PC-3 (cell line): ENCODE results near the gene GIGYF2. TPM values are rescaled to one million over a fixed set of nuclear protein-coding genes. Genes with fewer than 3 reads are reported as not detected.

Experiments
- ATAC-seq: fragments of 200-7000 bp; cut with Tn5 transposase; 2 replicates; pipeline ENCODE4 v1.9.1; 2020; ENCODE audit warnings: mild to moderate bottlenecking, moderate library complexity
- BruUV-seq: library from RNA; stranded (reverse); fragments of 400-500 nt; replicated peaks from 2 replicates; lab custom pipeline; 2021; lab: Mats Ljungman, UMichigan
- CTCF ChIA-PET: fragments of 300-600 bp; sonication (Branson Sonifier 250); formaldehyde crosslinking; loops from one replicate; lab custom pipeline; 2022; ENCODE audit warnings: antibody characterized with exemption; lab: Charles Lee
- POLR2A ChIA-PET: fragments of 300-600 bp; sonication (Branson Sonifier 250); formaldehyde crosslinking; loops from one replicate; lab custom pipeline; 2022; ENCODE audit warnings: antibody characterized with exemption; ENCODE audit not compliant: unreplicated experiment; lab: Charles Lee
- DNase-seq: peaks from one replicate; pipeline ENCODE4 v3.0.0-alpha.2; 2015
- H2AFZ ChIP-seq: fragments of 300-600 bp; sonication (generic); 2 replicates; pipeline ENCODE4 v1.6.0; 2016; ENCODE audit warnings: antibody characterized with exemption, low read length
- H3F3A ChIP-seq: fragments of 300-600 bp; sonication (generic); one replicate; pipeline ENCODE4 v1.6.0; 2017; ENCODE audit warnings: antibody characterized with exemption, low read length, control low read depth, mild to moderate bottlenecking; ENCODE audit not compliant: unreplicated experiment
- H3K27ac ChIP-seq: fragments of 300-600 bp; sonication (generic); 2 replicates; pipeline ENCODE4 v1.5.1; 2016; ENCODE audit warnings: mild to moderate bottlenecking, low read length
- H3K27me3 ChIP-seq: fragments of 300-600 bp; sonication (generic); 2 replicates; pipeline ENCODE4 v1.6.1; 2016; ENCODE audit warnings: low read length, mixed read lengths
- H3K36me3 ChIP-seq: fragments of 300-600 bp; sonication (generic); 2 replicates; pipeline ENCODE4 v1.6.1; 2016; ENCODE audit warnings: low read depth, mixed run types, low read length, mixed read lengths
- H3K4me1 ChIP-seq: fragments of 300-600 bp; sonication (generic); 2 replicates; pipeline ENCODE4 v1.5.1; 2016; ENCODE audit warnings: low read length; ENCODE audit not compliant: insufficient read depth
- H3K4me2 ChIP-seq: fragments of 300-600 bp; sonication (generic); 2 replicates; pipeline ENCODE4 v1.6.0; 2016; ENCODE audit warnings: low read length
- H3K4me3 ChIP-seq: fragments of 300-600 bp; sonication (generic); 2 replicates; pipeline ENCODE4 v1.5.1; 2016; ENCODE audit warnings: mild to moderate bottlenecking, low read length, mixed read lengths
- H3K79me2 ChIP-seq: fragments of 300-600 bp; sonication (generic); 2 replicates; pipeline ENCODE4 v1.6.1; 2017; ENCODE audit warnings: low read length, mixed read lengths
- H3K9ac ChIP-seq: fragments of 300-600 bp; sonication (generic); 2 replicates; pipeline ENCODE4 v1.6.0; 2016; ENCODE audit warnings: mild to moderate bottlenecking, low read length
- H3K9me2 ChIP-seq: fragments of 300-600 bp; sonication (generic); replicated peaks from 2 replicates; pipeline ENCODE4 v1.6.1; 2016; ENCODE audit warnings: mixed run types, low read length, mixed read lengths
- H3K9me3 ChIP-seq: fragments of 300-600 bp; sonication (generic); 2 replicates; pipeline ENCODE4 v1.6.1; 2016; ENCODE audit warnings: low read length, mixed read lengths
- H4K20me1 ChIP-seq: fragments of 300-600 bp; sonication (generic); 2 replicates; pipeline ENCODE4 v1.6.1; 2016; ENCODE audit warnings: low read length, mixed read lengths
- CTCF ChIP-seq: fragments of 300-600 bp; sonication (generic); conservative IDR thresholded peaks from 2 replicates; pipeline ENCODE4 v1.5.1; 2017; ENCODE audit warnings: antibody characterized with exemption, low read depth, mild to moderate bottlenecking, low read length
- EZH2 ChIP-seq: fragments of 300-600 bp; sonication (generic); IDR thresholded peaks from one replicate; pipeline ENCODE4 v1.6.1; 2017; ENCODE audit warnings: antibody characterized with exemption, mild to moderate bottlenecking, low read length; ENCODE audit not compliant: unreplicated experiment
- EZH2phosphoT487 ChIP-seq: fragments of 300-600 bp; sonication (generic); IDR thresholded peaks from 2 replicates; pipeline ENCODE4 v1.6.1; 2018; ENCODE audit warnings: mild to moderate bottlenecking, antibody characterized with exemption, low read length, borderline replicate concordance
- intact Hi-C: fragments of 100-400 bp; cut with micrococcal nuclease; formaldehyde crosslinking; loops from 2 replicates; pipeline ENCODE4 v1.9.0; 2023
- total RNA-seq: library from RNA; depleted of rRNA; stranded (reverse); fragments of >200 nt; gene quantifications from 2 replicates; pipeline ENCODE4 v1.2.3, GENCODE V29; 2014

GIGYF2 gene
- total RNA-seq, 1 experiment from 2014 or later, result 41.3 TPM

- intact Hi-C loops, result no loop called here
- no peaks in the 10 kb centered on the region for H3K27me3 ChIP-seq
- H3K79me2 ChIP-seq, result 0 out of 2 replicates have a peak, but pooled peaks cover 4% of the 10 kb centered on the region
- BruUV-seq, result no TSS peak
- H3K9me2 ChIP-seq, result no peaks in the 10 kb centered on the region
- H4K20me1 ChIP-seq, result no peaks in the 10 kb centered on the region
- H2AFZ ChIP-seq, result no peak overlapping the region
- TF ChIP-seq EZH2 (no peak), CTCF (no peak), EZH2phosphoT487 (no peak)
- DNase-seq (no peak), ATAC-seq (no peak)
- ChIA-PET POLR2A (no interaction called here), CTCF (no interaction called here)
- no peak overlapping the region for H3K9ac ChIP-seq
- H3K4me1 ChIP-seq, result no peaks in the 10 kb centered on the region
- no peak overlapping the region for H3K4me2 ChIP-seq
- H3F3A ChIP-seq, result no peaks in the 10 kb centered on the region
- H3K27ac ChIP-seq, result no peak overlapping the region
- H3K9me3 ChIP-seq, result no peaks in the 10 kb centered on the region
- H3K4me3 ChIP-seq, result no peak overlapping the region
- H3K36me3 ChIP-seq, result peaks cover 13% of the 10 kb centered on the region; the same call in 1 of the 2 replicates
These were observed 197.6 kb downstream of the GIGYF2 start for GRCh38 chr2:232894746-232895145.

GRCh38 chr2:232896111-232896510 lies 199.0 kb downstream of the GIGYF2 start:
- Histone ChIP-seq H3K9ac (no peak overlapping the region), H2AFZ (no peak overlapping the region), H3F3A (no peaks in the 10 kb centered on the region), H3K4me1 (peaks cover 5% of the 10 kb centered on the region), H3K4me2 (no peak overlapping the region), H3K27me3 (no peaks in the 10 kb centered on the region), H3K27ac (no peak overlapping the region), H3K79me2 (peaks cover 10% of the 10 kb centered on the region), H3K9me2 (no peaks in the 10 kb centered on the region), H3K9me3 (no peaks in the 10 kb centered on the region), H3K36me3 (peaks cover 13% of the 10 kb centered on the region; the same call in 1 of the 2 replicates), H3K4me3 (no peak overlapping the region), H4K20me1 (no peaks in the 10 kb centered on the region)
- intact Hi-C loops, result no loop called here
- ChIA-PET CTCF (no interaction called here), POLR2A (no interaction called here)
- BruUV-seq, result no TSS peak
- ATAC-seq (no peak), DNase-seq (no peak)
- TF ChIP-seq CTCF, result no peak
- TF ChIP-seq EZH2, result no peak
- TF ChIP-seq EZH2phosphoT487, result no peak

GRCh38 chr2:232896720-232897597 lies 199.8 kb downstream of the GIGYF2 start:
- Histone ChIP-seq H2AFZ (no peak overlapping the region), H3K4me1 (peaks cover 13% of the 10 kb centered on the region), H3K9me3 (no peaks in the 10 kb centered on the region), H3K79me2 (peaks cover 13% of the 10 kb centered on the region), H3K9me2 (no peaks in the 10 kb centered on the region), H4K20me1 (no peaks in the 10 kb centered on the region), H3K9ac (no peak overlapping the region), H3K36me3 (peaks cover 13% of the 10 kb centered on the region; the same call in 1 of the 2 replicates), H3K4me2 (no peak overlapping the region), H3K27me3 (no peaks in the 10 kb centered on the region), H3K27ac (no peak overlapping the region), H3K4me3 (no peak overlapping the region), H3F3A (no peaks in the 10 kb centered on the region)
- ATAC-seq (no peak), DNase-seq (no peak)
- intact Hi-C loops, result no loop called here
- BruUV-seq, result no TSS peak
- TF ChIP-seq EZH2phosphoT487 (no peak), CTCF (no peak), EZH2 (no peak)
- POLR2A ChIA-PET, result no interaction called here
- CTCF ChIA-PET, result no interaction called here
